ENCODE measurements around the gene EDNRA. TPM values are rescaled to one million over a fixed set of nuclear protein-coding genes. Genes with fewer than 3 reads are reported as not detected.

The EDNRA gene
- total RNA-seq, 1 experiment from 2014 or later, result 0.73 TPM

DNA sequence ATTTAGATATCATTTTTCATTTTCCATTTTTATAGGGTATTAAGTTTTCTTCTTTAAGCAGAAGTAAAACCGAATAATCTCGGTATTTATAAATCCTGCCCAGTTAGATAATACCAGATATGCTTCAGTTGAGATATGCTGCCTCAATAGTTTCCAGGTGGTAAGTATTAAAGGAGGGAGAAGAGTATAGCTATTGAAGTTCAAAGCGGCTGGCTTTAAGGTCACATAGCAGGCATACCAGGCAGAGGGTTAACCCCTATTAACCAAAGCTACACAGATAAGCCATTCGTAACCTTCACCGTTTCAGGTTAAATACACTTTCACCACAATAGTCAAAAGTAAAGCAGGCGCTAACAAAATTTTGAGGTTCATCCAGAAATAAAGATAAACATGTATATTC, 54.2 kb downstream of the EDNRA start:
- H3K9me3 Mint-ChIP-seq (ENCODE audit: unreplicated experiment), result no peaks in the 10 kb centered on the region
- no peaks in the 10 kb centered on the region for H3K36me3 Mint-ChIP-seq (ENCODE audit: insufficient read depth, unreplicated experiment)
- CTCF ChIA-PET, result interaction anchor here (1.7 kb wide), 1 partner anchor 16 kb away, joined by 8 read pairs; no protein-coding TSS in a partner anchor

GRCh38 chr4:147538711-147539110, 57.8 kb downstream of the EDNRA start:
- DNase-seq, result no peak
- POLR2A ChIA-PET, result no interaction called here
- Mint-ChIP-seq H3K4me1 (ENCODE audit: low read depth, unreplicated experiment) (peaks cover 35% of the 10 kb centered on the region), H3K36me3 (ENCODE audit: insufficient read depth, unreplicated experiment) (no peaks in the 10 kb centered on the region), H3K27ac (ENCODE audit: unreplicated experiment) (no peak overlapping the region), H3K4me3 (ENCODE audit: unreplicated experiment) (no peak overlapping the region), H3K9me3 (ENCODE audit: unreplicated experiment) (no peaks in the 10 kb centered on the region), H3K27me3 (ENCODE audit: insufficient read depth, unreplicated experiment) (no peaks in the 10 kb centered on the region)
- intact Hi-C loops (cut with micrococcal nuclease; ENCODE audit: unreplicated experiment), result loop anchor here (5.0 kb wide), 1 partner anchor 44 kb away; no protein-coding TSS in a partner anchor
- H3K4me1 ChIP-seq, result peaks cover 36% of the 10 kb centered on the region
- H3K36me3 ChIP-seq (ENCODE audit: control insufficient read depth, insufficient read depth, low read length), result no peaks in the 10 kb centered on the region
- H3K9me3 ChIP-seq, result no peaks in the 10 kb centered on the region
- H3K4me3 ChIP-seq (ENCODE audit: low read depth, low read length), result no peak overlapping the region
- H3K27me3 ChIP-seq (replicated peaks; ENCODE audit: control insufficient read depth, insufficient read depth, low read length), result no peaks in the 10 kb centered on the region
- TF ChIP-seq, protein P1, sequence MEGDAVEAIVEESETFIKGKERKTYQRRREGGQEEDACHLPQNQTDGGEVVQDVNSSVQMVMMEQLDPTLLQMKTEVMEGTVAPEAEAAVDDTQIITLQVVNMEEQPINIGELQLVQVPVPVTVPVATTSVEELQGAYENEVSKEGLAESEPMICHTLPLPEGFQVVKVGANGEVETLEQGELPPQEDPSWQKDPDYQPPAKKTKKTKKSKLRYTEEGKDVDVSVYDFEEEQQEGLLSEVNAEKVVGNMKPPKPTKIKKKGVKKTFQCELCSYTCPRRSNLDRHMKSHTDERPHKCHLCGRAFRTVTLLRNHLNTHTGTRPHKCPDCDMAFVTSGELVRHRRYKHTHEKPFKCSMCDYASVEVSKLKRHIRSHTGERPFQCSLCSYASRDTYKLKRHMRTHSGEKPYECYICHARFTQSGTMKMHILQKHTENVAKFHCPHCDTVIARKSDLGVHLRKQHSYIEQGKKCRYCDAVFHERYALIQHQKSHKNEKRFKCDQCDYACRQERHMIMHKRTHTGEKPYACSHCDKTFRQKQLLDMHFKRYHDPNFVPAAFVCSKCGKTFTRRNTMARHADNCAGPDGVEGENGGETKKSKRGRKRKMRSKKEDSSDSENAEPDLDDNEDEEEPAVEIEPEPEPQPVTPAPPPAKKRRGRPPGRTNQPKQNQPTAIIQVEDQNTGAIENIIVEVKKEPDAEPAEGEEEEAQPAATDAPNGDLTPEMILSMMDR (IDR thresholded peaks at IDR 0.05; ENCODE audit: insufficient read depth in 1 of 2, low read depth in 1 of 2, low read length in 1 of 2, severe bottlenecking in 1 of 2, unreplicated experiment in 1 of 2), result no peak
- CTCF ChIA-PET, result no interaction called here
- no TSS peak for BruUV-seq (replicated peaks)

More for the DNA sequence above, 54.2 kb downstream of the EDNRA start:
- H3K36me3 ChIP-seq (ENCODE audit: control insufficient read depth, insufficient read depth, low read length), result no peaks in the 10 kb centered on the region
- H3K4me3 Mint-ChIP-seq (ENCODE audit: unreplicated experiment), result no peak overlapping the region
- peaks cover 26% of the 10 kb centered on the region for H3K4me1 Mint-ChIP-seq (ENCODE audit: low read depth, unreplicated experiment)
- intact Hi-C loops (cut with micrococcal nuclease; ENCODE audit: unreplicated experiment), result loop anchor here (5.0 kb wide), 1 partner anchor 47 kb away; no protein-coding TSS in a partner anchor
- H3K4me1 ChIP-seq, result peaks cover 54% of the 10 kb centered on the region
- no peaks in the 10 kb centered on the region for H3K27me3 ChIP-seq (replicated peaks; ENCODE audit: control insufficient read depth, insufficient read depth, low read length)
- BruUV-seq (replicated peaks), result no TSS peak
- TF ChIP-seq, protein P1 (IDR thresholded peaks at IDR 0.05; ENCODE audit: insufficient read depth in 1 of 2, low read depth in 1 of 2, low read length in 1 of 2, severe bottlenecking in 1 of 2, unreplicated experiment in 1 of 2), result no peak
- POLR2A ChIA-PET, result no interaction called here
- no peaks in the 10 kb centered on the region for H3K27me3 Mint-ChIP-seq (ENCODE audit: insufficient read depth, unreplicated experiment)
- no peaks in the 10 kb centered on the region for H3K9me3 ChIP-seq
- DNase-seq, result peak; percentile 49 to 51
- no peak overlapping the region for H3K27ac Mint-ChIP-seq (ENCODE audit: unreplicated experiment)
- H3K4me3 ChIP-seq (ENCODE audit: low read depth, low read length), result no peak overlapping the region

DNA sequence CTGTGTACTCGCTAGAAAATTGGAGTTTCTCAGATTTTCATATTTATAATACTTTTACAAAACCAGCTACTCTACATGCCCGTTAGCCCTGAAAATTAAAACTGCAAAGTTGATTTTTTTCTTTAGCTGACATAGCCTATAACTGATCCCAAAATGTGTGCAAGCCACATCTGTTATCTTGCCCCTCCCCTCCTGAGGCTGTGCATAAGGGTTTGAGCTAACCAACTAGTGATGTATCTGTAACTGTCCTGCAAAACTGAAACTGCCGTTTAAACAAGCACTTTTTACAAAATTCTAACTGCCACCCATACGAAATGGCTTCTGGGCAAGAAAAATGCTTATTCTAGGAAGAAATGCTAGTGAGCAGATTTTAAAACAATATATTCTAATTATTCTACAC, 59.1 kb downstream of the EDNRA start:
- intact Hi-C loops (cut with micrococcal nuclease; ENCODE audit: unreplicated experiment), result loop anchor here (5.0 kb wide), 1 partner anchor 42 kb away; no protein-coding TSS in a partner anchor
- Histone ChIP-seq H3K36me3 (ENCODE audit: control insufficient read depth, insufficient read depth, low read length) (no peaks in the 10 kb centered on the region), H3K4me3 (ENCODE audit: low read depth, low read length) (no peak overlapping the region), H3K27me3 (replicated peaks; ENCODE audit: control insufficient read depth, insufficient read depth, low read length) (no peaks in the 10 kb centered on the region), H3K4me1 (peaks cover 24% of the 10 kb centered on the region), H3K9me3 (no peaks in the 10 kb centered on the region)
- no peaks in the 10 kb centered on the region for H3K36me3 Mint-ChIP-seq (ENCODE audit: insufficient read depth, unreplicated experiment)
- POLR2A ChIA-PET, result no interaction called here
- BruUV-seq (replicated peaks), result no TSS peak
- H3K9me3 Mint-ChIP-seq (ENCODE audit: unreplicated experiment), result no peaks in the 10 kb centered on the region
- peaks cover 26% of the 10 kb centered on the region for H3K4me1 Mint-ChIP-seq (ENCODE audit: low read depth, unreplicated experiment)
- H3K27me3 Mint-ChIP-seq (ENCODE audit: insufficient read depth, unreplicated experiment), result no peaks in the 10 kb centered on the region
- DNase-seq, result no peak
- TF ChIP-seq, protein P1 (IDR thresholded peaks at IDR 0.05; ENCODE audit: insufficient read depth in 1 of 2, low read depth in 1 of 2, low read length in 1 of 2, severe bottlenecking in 1 of 2, unreplicated experiment in 1 of 2), result no peak
- H3K27ac Mint-ChIP-seq (ENCODE audit: unreplicated experiment), result no peak overlapping the region
- H3K4me3 Mint-ChIP-seq (ENCODE audit: unreplicated experiment), result no peak overlapping the region
- CTCF ChIA-PET, result interaction anchor here (0.7 kb wide), 1 partner anchor 19 kb away, joined by 3 read pairs; no protein-coding TSS in a partner anchor
